Prostate gland (tissue), 2 donors: ENCODE measurements around the gene OR5K4.
A peak's percentile ranks its signal among the peaks of the same experiment; 100 is the strongest.

Experiments used
- CTCF ChIP-seq, 4 experiments: fragments of 200-600 bp in 2 of 4; fragments of 450-650 bp in 2 of 4; sonication (generic) in 2 of 4; IDR thresholded peaks; 1 replicate in 3 of 4; 2 replicates in 1 of 4; pipeline ENCODE4 v1.5.1; 2016 to 2019; ENCODE audit warnings: antibody characterized with exemption in 4 of 4, mild to moderate bottlenecking in 2 of 4, moderate library complexity in 2 of 4
- POLR2A ChIP-seq: fragments of 450-650 bp; IDR thresholded peaks from one replicate; pipeline ENCODE4 v1.6.1; 2016; ENCODE audit warnings: antibody characterized with exemption, mild to moderate bottlenecking
- POLR2AphosphoS5 ChIP-seq: sonication (generic); formaldehyde crosslinking; IDR thresholded peaks from one replicate; pipeline ENCODE4 v1.6.1; 2017; ENCODE audit warnings: antibody characterized with exemption

- TF ChIP-seq CTCF (IDR thresholded peaks at IDR 0.05) (peak; percentile 24 to 80 (median 62)), POLR2A (no peak), POLR2AphosphoS5 (no peak)
Observed at GRCh38 chr3:98329392-98330124, 24.1 kb upstream of the OR5K4 start.
